ENCODE results near the gene RPL13. TPM values are rescaled to one million over a fixed set of nuclear protein-coding genes. Genes with fewer than 3 reads are reported as not detected.

Gene RPL13
- total RNA-seq = 1,000 to 10,000 TPM; 1,332 to 3,837 (median 2,323) TPM

DNA sequence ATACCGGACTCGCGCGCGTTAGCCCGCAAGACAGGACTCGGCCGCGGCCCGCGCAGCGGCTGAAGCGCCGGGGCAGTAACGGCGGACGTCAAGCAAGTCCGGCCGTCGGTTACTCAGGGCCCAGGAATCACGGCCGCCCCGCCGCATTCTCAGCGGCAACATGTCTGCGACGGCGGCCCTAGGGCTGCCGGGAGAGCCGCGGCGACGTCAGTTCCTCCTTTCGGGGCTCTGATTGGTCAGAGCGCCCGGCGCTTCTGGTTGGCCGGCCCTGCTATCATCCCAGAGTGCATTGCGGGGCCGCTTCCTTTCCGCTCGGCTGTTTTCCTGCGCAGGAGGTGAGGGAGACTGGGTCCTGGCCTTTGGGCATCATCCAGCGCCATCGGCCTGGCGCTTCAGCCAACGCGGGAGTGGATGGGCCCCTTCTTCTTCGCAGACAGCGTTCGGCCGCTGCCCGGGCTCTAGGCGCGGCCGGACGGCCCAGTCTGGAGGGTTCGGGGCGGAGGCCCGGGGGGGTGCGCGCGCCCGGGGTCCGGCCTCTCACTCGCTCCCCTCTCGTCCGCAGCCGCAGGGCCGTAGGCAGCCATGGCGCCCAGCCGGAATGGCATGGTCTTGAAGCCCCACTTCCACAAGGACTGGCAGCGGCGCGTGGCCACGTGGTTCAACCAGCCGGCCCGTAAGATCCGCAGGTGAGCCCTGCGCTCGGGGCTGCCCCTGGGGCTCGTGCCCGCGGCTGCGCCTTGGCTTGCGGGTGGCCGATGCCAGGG, at the start of gene RPL13:
RPL13 (plus strand) TSS at position 305 of the 764 bp plus-strand sequence; CDS start at position 583, 278 bp downstream.
- TF ChIP-seq EP300 (IDR thresholded peaks at IDR 0.05) = peak in 1 of 4 donors; percentile 37
- TF ChIP-seq POLR2AphosphoS5 (IDR thresholded peaks at IDR 0.05) = peak; percentile 94 to 95
- TF ChIP-seq POLR2A (IDR thresholded peaks at IDR 0.05) = peak; percentile 72 to 100 (median 97)
- TF ChIP-seq, protein P1, sequence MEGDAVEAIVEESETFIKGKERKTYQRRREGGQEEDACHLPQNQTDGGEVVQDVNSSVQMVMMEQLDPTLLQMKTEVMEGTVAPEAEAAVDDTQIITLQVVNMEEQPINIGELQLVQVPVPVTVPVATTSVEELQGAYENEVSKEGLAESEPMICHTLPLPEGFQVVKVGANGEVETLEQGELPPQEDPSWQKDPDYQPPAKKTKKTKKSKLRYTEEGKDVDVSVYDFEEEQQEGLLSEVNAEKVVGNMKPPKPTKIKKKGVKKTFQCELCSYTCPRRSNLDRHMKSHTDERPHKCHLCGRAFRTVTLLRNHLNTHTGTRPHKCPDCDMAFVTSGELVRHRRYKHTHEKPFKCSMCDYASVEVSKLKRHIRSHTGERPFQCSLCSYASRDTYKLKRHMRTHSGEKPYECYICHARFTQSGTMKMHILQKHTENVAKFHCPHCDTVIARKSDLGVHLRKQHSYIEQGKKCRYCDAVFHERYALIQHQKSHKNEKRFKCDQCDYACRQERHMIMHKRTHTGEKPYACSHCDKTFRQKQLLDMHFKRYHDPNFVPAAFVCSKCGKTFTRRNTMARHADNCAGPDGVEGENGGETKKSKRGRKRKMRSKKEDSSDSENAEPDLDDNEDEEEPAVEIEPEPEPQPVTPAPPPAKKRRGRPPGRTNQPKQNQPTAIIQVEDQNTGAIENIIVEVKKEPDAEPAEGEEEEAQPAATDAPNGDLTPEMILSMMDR (IDR thresholded peaks at IDR 0.05) = peak in 2 of 6 experiments; percentile 7 to 31

DNA sequence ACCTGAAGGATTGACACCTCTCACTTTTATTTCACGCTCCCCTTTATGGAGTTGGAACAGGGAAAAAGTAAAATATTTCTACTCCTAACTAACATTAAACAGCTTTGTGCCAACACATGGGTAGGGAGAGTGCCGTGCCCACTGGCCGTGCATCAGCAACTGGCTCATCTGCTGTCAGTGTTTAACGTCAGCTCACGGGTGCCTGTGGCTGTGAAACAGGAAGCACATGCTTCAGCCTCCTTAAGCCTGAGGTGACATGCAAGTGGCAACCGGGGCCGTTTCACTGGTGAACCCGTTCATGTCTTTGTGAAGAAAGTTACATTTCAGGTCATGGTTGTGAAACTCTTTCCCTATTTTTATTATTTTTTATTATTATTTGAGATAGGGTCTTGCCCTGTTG, 49.1 kb upstream of the RPL13 start:
- Histone ChIP-seq H3K27me3 (no peaks in the 10 kb centered on the region), H3K27ac (no peak overlapping the region), H3K4me3 (no peak overlapping the region), H3K36me3 (peaks cover 17 to 61% (median 53%) of the 10 kb centered on the region in 4 donors), H3K9me3 (no peaks in the 10 kb centered on the region), H3K4me1 (peaks cover 19 to 28% (median 24%) of the 10 kb centered on the region in 4 donors)
- ATAC-seq (ENCODE audit: low FRiP score in 2 of 2) = no peak
- 73 to 82% methylated on average over 8 of the region's 8 CpGs for WGBS, 2 donors
- no peak for DNase-seq
- TF ChIP-seq, protein P1 (IDR thresholded peaks at IDR 0.05) = no peak
- TF ChIP-seq EP300 (IDR thresholded peaks at IDR 0.05) (no peak), POLR2AphosphoS5 (IDR thresholded peaks at IDR 0.05) (no peak), POLR2A (IDR thresholded peaks at IDR 0.05) (no peak)

More for the DNA sequence above, at the start of gene RPL13:
- H3K4me3 ChIP-seq = peak within 1 kb of the TSS; percentile 64 to 87 (median 72)
- H3K9me3 ChIP-seq = no peaks in the 10 kb centered on the region
- 0 to 1% methylated on average over 30 to 42 of the region's 87 CpGs for WGBS, 2 donors
- DNase-seq = peak; percentile 96
- no peaks in the 10 kb centered on the region for H3K27me3 ChIP-seq
- peak within 1 kb of the TSS; percentile 94 to 99 (median 98) for H3K27ac ChIP-seq
- peaks cover 32 to 65% (median 48%) of the 10 kb centered on the region in 4 donors for H3K4me1 ChIP-seq
- peaks cover 20 to 58% (median 46%) of the 10 kb centered on the region in 4 donors for H3K36me3 ChIP-seq
- peak; percentile 96 to 97 for ATAC-seq (ENCODE audit: low FRiP score in 2 of 2)

DNA sequence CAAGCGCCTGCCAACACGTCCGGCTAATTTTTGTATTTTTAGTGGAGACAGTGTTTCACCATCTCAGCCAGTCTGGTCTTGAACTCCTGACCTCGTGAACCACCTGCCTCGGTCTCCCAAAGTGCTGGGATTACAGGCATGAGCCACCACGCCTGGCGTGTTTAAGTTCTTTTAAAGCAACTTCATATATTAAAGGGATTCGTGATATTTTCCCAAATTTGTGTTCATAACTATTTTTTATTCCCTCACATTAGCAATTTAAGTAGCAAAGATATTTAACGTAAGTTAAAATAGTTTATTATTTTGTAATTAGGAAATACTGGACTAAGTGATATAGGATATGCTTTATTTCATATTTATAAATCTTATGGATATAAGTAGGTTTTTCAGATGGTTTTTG, 48.0 kb upstream of the RPL13 start:
- H3K4me1 ChIP-seq = peaks cover 11 to 17% (median 14%) of the 10 kb centered on the region in 4 donors
- 94 to 97% methylated on average over 9 of the region's 9 CpGs for WGBS, 2 donors
- H3K27me3 ChIP-seq = no peaks in the 10 kb centered on the region
- no peak overlapping the region for H3K4me3 ChIP-seq
- H3K9me3 ChIP-seq = no peaks in the 10 kb centered on the region
- DNase-seq = no peak
- H3K36me3 ChIP-seq = peaks cover 17 to 72% (median 60%) of the 10 kb centered on the region in 4 donors
- H3K27ac ChIP-seq = no peak overlapping the region
- TF ChIP-seq, protein P1 (IDR thresholded peaks at IDR 0.05) = no peak
- TF ChIP-seq POLR2A (IDR thresholded peaks at IDR 0.05) (no peak), POLR2AphosphoS5 (IDR thresholded peaks at IDR 0.05) (no peak), EP300 (IDR thresholded peaks at IDR 0.05) (no peak)
- no peak for ATAC-seq (ENCODE audit: low FRiP score in 2 of 2)

DNA sequence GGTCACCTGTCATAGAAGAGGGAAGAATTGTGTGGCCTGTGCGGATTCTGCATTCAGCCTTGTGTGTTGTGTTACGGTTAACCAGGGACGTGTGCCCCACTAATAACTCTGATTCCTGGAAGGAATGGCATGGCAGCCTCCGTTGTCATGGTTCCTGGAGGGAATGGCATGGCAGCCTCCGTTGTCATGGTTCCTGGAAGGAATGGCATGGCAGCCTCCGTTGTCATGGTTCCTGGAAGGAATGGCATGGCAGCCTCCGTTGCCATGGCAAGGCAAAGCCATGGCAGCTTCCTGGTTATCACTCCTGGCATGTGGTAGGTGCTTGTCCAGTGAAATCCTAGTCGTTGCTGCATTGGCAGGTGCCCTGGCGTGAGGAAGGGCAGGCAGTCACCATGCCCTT, 43.4 kb upstream of the RPL13 start:
- H3K4me3 ChIP-seq = no peak overlapping the region
- 79 to 83% methylated on average over 8 to 9 of the region's 9 CpGs for WGBS, 2 donors
- H3K4me1 ChIP-seq = no peaks in the 10 kb centered on the region
- TF ChIP-seq POLR2AphosphoS5 (IDR thresholded peaks at IDR 0.05) (no peak), EP300 (IDR thresholded peaks at IDR 0.05) (no peak), POLR2A (IDR thresholded peaks at IDR 0.05) (no peak)
- TF ChIP-seq, protein P1 (IDR thresholded peaks at IDR 0.05) = no peak
- no peaks in the 10 kb centered on the region for H3K9me3 ChIP-seq
- DNase-seq = no peak
- no peak for ATAC-seq (ENCODE audit: low FRiP score in 2 of 2)
- no peaks in the 10 kb centered on the region for H3K27me3 ChIP-seq
- H3K36me3 ChIP-seq = peaks cover 25 to 95% (median 65%) of the 10 kb centered on the region in 4 donors
- H3K27ac ChIP-seq = no peak overlapping the region

Data from upper lobe of left lung (tissue), 6 donors.